ENCODE measurements around the gene GPT2.
A peak's percentile ranks its signal among the peaks of the same experiment; 100 is the strongest.

GPT2 gene

GRCh38 chr16:46908540-46909372, 24.6 kb downstream of the GPT2 start:
- H3K4me3 ChIP-seq (ENCODE audit: low read length), result no peak overlapping the region
- TF ChIP-seq CTCF (conservative IDR thresholded peaks at IDR 0.05; ENCODE audit: low read depth, low read length), result peak; percentile 62
- DNase-seq (ENCODE audit: low read depth), result no peak

GRCh38 chr16:46911038-46911437, 26.9 kb downstream of the GPT2 start:
- no peak for DNase-seq (ENCODE audit: low read depth)
- TF ChIP-seq CTCF (conservative IDR thresholded peaks at IDR 0.05; ENCODE audit: low read depth, low read length), result no peak
- H3K4me3 ChIP-seq (ENCODE audit: low read length), result no peak overlapping the region

GRCh38 chr16:46911650-46912049, 27.5 kb downstream of the GPT2 start:
- DNase-seq (ENCODE audit: low read depth), result no peak
- H3K4me3 ChIP-seq (ENCODE audit: low read length), result no peak overlapping the region
- no peak for TF ChIP-seq CTCF (conservative IDR thresholded peaks at IDR 0.05; ENCODE audit: low read depth, low read length)

GRCh38 chr16:46914556-46915201, 30.5 kb downstream of the GPT2 start:
- H3K4me3 ChIP-seq (ENCODE audit: low read length), result no peak overlapping the region
- TF ChIP-seq CTCF (conservative IDR thresholded peaks at IDR 0.05; ENCODE audit: low read depth, low read length), result no peak
- DNase-seq (ENCODE audit: low read depth), result no peak

GRCh38 chr16:46915483-46916025, 31.4 kb downstream of the GPT2 start:
- no peak overlapping the region for H3K4me3 ChIP-seq (ENCODE audit: low read length)
- DNase-seq (ENCODE audit: low read depth), result no peak
- TF ChIP-seq CTCF (conservative IDR thresholded peaks at IDR 0.05; ENCODE audit: low read depth, low read length), result no peak

- no peak for DNase-seq (ENCODE audit: low read depth)
- no peak overlapping the region for H3K4me3 ChIP-seq (ENCODE audit: low read length)
- TF ChIP-seq CTCF (conservative IDR thresholded peaks at IDR 0.05; ENCODE audit: low read depth, low read length), result no peak
These were observed 32.8 kb downstream of the GPT2 start for GRCh38 chr16:46916980-46917379.
